Stimulated activated CD4-positive, alpha-beta T cell treated with anti-CD3 and anti-CD28 coated beads, Interleukin-15, amount 100 ng/mL, for 24 hours (primary cell): ENCODE results near the gene CDH18.

ENCODE experiments used
- DNase-seq: peaks from one replicate; pipeline ENCODE4 v3.0.0-alpha.2; 2020

The CDH18 gene

GRCh38 chr5:19987612-19988361 is at the start of gene CDH18:
Gene CDH18, minus strand, starts transcription at chr5:19988200. Its CDS starts 149,214 bp downstream, at chr5:19838986.
- DNase-seq = no peak

GRCh38 chr5:20034717-20035116 is 46.7 kb upstream of the CDH18 start:
- DNase-seq = no peak

GRCh38 chr5:20033881-20034280 is 45.9 kb upstream of the CDH18 start:
- no peak for DNase-seq

GRCh38 chr5:20032896-20033295 is 44.9 kb upstream of the CDH18 start:
- no peak for DNase-seq

- DNase-seq = no peak
Measured at GRCh38 chr5:20030125-20030524, 42.1 kb upstream of the CDH18 start.

- no peak for DNase-seq
Measured at GRCh38 chr5:20029266-20029665, 41.3 kb upstream of the CDH18 start.

GRCh38 chr5:20028506-20028905 is 40.5 kb upstream of the CDH18 start:
- no peak for DNase-seq

GRCh38 chr5:20023686-20024180 is 35.7 kb upstream of the CDH18 start:
- DNase-seq = no peak

- no peak for DNase-seq
Measured at GRCh38 chr5:20020247-20020646, 32.2 kb upstream of the CDH18 start.

- no peak for DNase-seq
Measured at GRCh38 chr5:20017021-20017420, 29.0 kb upstream of the CDH18 start.

GRCh38 chr5:20000416-20000815 is 12.4 kb upstream of the CDH18 start:
- DNase-seq = no peak

GRCh38 chr5:19988457-19988856 is 457 bp upstream of the CDH18 start:
- DNase-seq = no peak

GRCh38 chr5:19986806-19987205 is 1.2 kb downstream of the CDH18 start:
- no peak for DNase-seq

- DNase-seq = no peak
Measured at GRCh38 chr5:19986031-19986619, 1.9 kb downstream of the CDH18 start.

GRCh38 chr5:19978476-19978875 is 9.5 kb downstream of the CDH18 start:
- DNase-seq = no peak

- no peak for DNase-seq
Measured at GRCh38 chr5:19977099-19977498, 10.9 kb downstream of the CDH18 start.

GRCh38 chr5:19975795-19976194 is 12.2 kb downstream of the CDH18 start:
- DNase-seq = no peak

GRCh38 chr5:19960451-19960850 is 27.5 kb downstream of the CDH18 start:
- no peak for DNase-seq

GRCh38 chr5:19959830-19960384 is 28.1 kb downstream of the CDH18 start:
- no peak for DNase-seq

- no peak for DNase-seq
Measured at GRCh38 chr5:19950897-19951296, 37.1 kb downstream of the CDH18 start.

- DNase-seq = no peak
Measured at GRCh38 chr5:19940192-19940591, 47.8 kb downstream of the CDH18 start.

GRCh38 chr5:19930451-19930850 is 57.5 kb downstream of the CDH18 start:
- no peak for DNase-seq

GRCh38 chr5:19928562-19929421 is 59.2 kb downstream of the CDH18 start:
- DNase-seq = no peak
